IMR-90 (cell line): ENCODE measurements around the gene CDH16. TPM values are rescaled to one million over a fixed set of nuclear protein-coding genes. Genes with fewer than 3 reads are reported as not detected.

ENCODE experiments used
- ATAC-seq: fragments of 200-7000 bp; cut with Tn5 transposase; 2 replicates; pipeline ENCODE4 v1.9.1; 2020; ENCODE audit warnings: low read depth, mild to moderate bottlenecking, moderate library complexity
- BruUV-seq: library from RNA; stranded (reverse); fragments of 400-500 nt; replicated peaks from 2 replicates; lab custom pipeline; 2021; lab: Mats Ljungman, UMichigan
- CTCF ChIA-PET: fragments of 300-600 bp; formaldehyde crosslinking; extraction: SDS; loops from one replicate; lab custom pipeline; 2021; ENCODE audit warnings: antibody characterized with exemption; lab: Yijun Ruan, JAX
- POLR2A ChIA-PET: fragments of 300-600 bp; sonication (Branson Sonifier 250); formaldehyde crosslinking; loops from one replicate; lab custom pipeline; 2022; ENCODE audit warnings: antibody characterized with exemption; ENCODE audit not compliant: unreplicated experiment; lab: Charles Lee
- DNase-seq: peaks from one replicate; pipeline ENCODE4 v3.0.0; 2013
- H2AFZ ChIP-seq: replicated peaks from 2 replicates; pipeline ENCODE3; 2013; ENCODE audit warnings: low read length, mild to moderate bottlenecking; ENCODE audit not compliant: poor library complexity
- H2AK5ac ChIP-seq: 2 replicates; pipeline ENCODE4 v1.6.1; 2013; ENCODE audit warnings: low read depth, low read length, inconsistent platforms
- H2AK9ac ChIP-seq: replicated peaks from 2 replicates; pipeline ENCODE3; 2013; ENCODE audit warnings: mild to moderate bottlenecking, low read depth, low read length, moderate library complexity; ENCODE audit not compliant: poor library complexity
- H2BK120ac ChIP-seq: 2 replicates; pipeline ENCODE4 v1.6.1; 2013; ENCODE audit warnings: low read depth, low read length, inconsistent platforms
- H2BK15ac ChIP-seq: 3 replicates; pipeline ENCODE4 v1.6.1; 2013; ENCODE audit warnings: low read depth, low read length, inconsistent platforms
- H2BK20ac ChIP-seq: 2 replicates; pipeline ENCODE4 v1.6.1; 2013; ENCODE audit warnings: low read depth, mild to moderate bottlenecking, inconsistent platforms, low read length, moderate library complexity
- H2BK5ac ChIP-seq: 2 replicates; pipeline ENCODE4 v1.6.1; 2013; ENCODE audit warnings: mild to moderate bottlenecking, low read depth, low read length, inconsistent platforms; ENCODE audit not compliant: poor library complexity, severe bottlenecking
- H3K14ac ChIP-seq: replicated peaks from 2 replicates; pipeline ENCODE4 v1.6.1; 2013; ENCODE audit warnings: low read depth, low read length, inconsistent platforms
- H3K18ac ChIP-seq: 2 replicates; pipeline ENCODE4 v1.6.1; 2013; ENCODE audit warnings: low read depth, low read length, control low read depth
- H3K23ac ChIP-seq: 2 replicates; pipeline ENCODE4 v1.6.1; 2013; ENCODE audit warnings: low read depth, low read length, inconsistent platforms
- H3K27ac ChIP-seq: 2 replicates; pipeline ENCODE4 v1.5.1; 2013; ENCODE audit warnings: mild to moderate bottlenecking, control low read depth, low read length; ENCODE audit not compliant: insufficient read depth
- H3K27me3 ChIP-seq: 2 replicates; pipeline ENCODE4 v1.6.1; 2013; ENCODE audit warnings: low read length; ENCODE audit not compliant: control insufficient read depth, insufficient read depth
- H3K36me3 ChIP-seq: 2 replicates; pipeline ENCODE4 v1.6.1; 2013; ENCODE audit warnings: low read length, mixed read lengths; ENCODE audit not compliant: control insufficient read depth, insufficient read depth
- H3K4ac ChIP-seq: 2 replicates; pipeline ENCODE4 v1.6.1; 2013; ENCODE audit warnings: low read depth, low read length, inconsistent platforms
- H3K4me1 ChIP-seq: 2 replicates; pipeline ENCODE4 v1.6.1; 2013; ENCODE audit warnings: low read length, mixed read lengths; ENCODE audit not compliant: control insufficient read depth, insufficient read depth
- H3K4me2 ChIP-seq: 2 replicates; pipeline ENCODE4 v1.6.1; 2013; ENCODE audit warnings: low read depth, mild to moderate bottlenecking, control low read depth, low read length, moderate library complexity
- H3K4me3 ChIP-seq: 2 replicates; pipeline ENCODE4 v1.5.1; 2013; ENCODE audit warnings: low read depth, mild to moderate bottlenecking, control low read depth, low read length, moderate library complexity; ENCODE audit not compliant: insufficient read depth
- H3K56ac ChIP-seq: 2 replicates; pipeline ENCODE4 v1.6.1; 2013; ENCODE audit warnings: low read length, inconsistent platforms; ENCODE audit not compliant: insufficient read depth; ENCODE audit errors: extremely low read depth
- H3K79me1 ChIP-seq, 2 experiments: 2 replicates each; pipeline ENCODE4 v1.6.1; 2013; ENCODE audit warnings: low read length in 2 of 2, inconsistent platforms in 1 of 2, low read depth in 1 of 2
- H3K9ac ChIP-seq: 2 replicates; pipeline ENCODE4 v1.6.1; 2013; ENCODE audit warnings: low read depth, low read length, control low read depth
- H3K9me1 ChIP-seq: 2 replicates; pipeline ENCODE4 v1.6.1; 2013; ENCODE audit warnings: low read length, inconsistent platforms; ENCODE audit not compliant: insufficient read depth
- H3K9me3 ChIP-seq: 2 replicates; pipeline ENCODE4 v1.6.1; 2013; ENCODE audit warnings: low read length; ENCODE audit not compliant: control insufficient read depth, insufficient read depth
- H4K20me1 ChIP-seq: 2 replicates; pipeline ENCODE4 v1.6.1; 2013; ENCODE audit warnings: low read length, inconsistent platforms; ENCODE audit not compliant: insufficient read depth
- H4K5ac ChIP-seq: 2 replicates; pipeline ENCODE4 v1.6.1; 2013; ENCODE audit warnings: mild to moderate bottlenecking, low read depth, low read length, control low read depth
- H4K8ac ChIP-seq, 2 experiments: 2 replicates each; pipeline ENCODE4 v1.6.1; 2013; ENCODE audit warnings: low read depth in 2 of 2, low read length in 2 of 2, control low read depth in 1 of 2, inconsistent platforms in 1 of 2
- H4K91ac ChIP-seq: 2 replicates; pipeline ENCODE4 v1.6.1; 2013; ENCODE audit warnings: low read depth, low read length, inconsistent platforms; ENCODE audit not compliant: insufficient read depth
- BHLHE40 ChIP-seq: fragments of 150-350 bp; IDR thresholded peaks from 2 replicates; pipeline ENCODE4 v1.6.1; 2016; ENCODE audit warnings: mild to moderate bottlenecking, low read depth, low read length
- CEBPB ChIP-seq: IDR thresholded peaks from 2 replicates; pipeline ENCODE4 v1.6.1; 2012; ENCODE audit warnings: low read depth, low read length, improper control_type of control experiment
- CTCF ChIP-seq: conservative IDR thresholded peaks from 2 replicates; pipeline ENCODE4 v1.5.1; 2012; ENCODE audit warnings: mild to moderate bottlenecking, low read depth, low read length, improper control_type of control experiment
- ELK1 ChIP-seq: fragments of 150-350 bp; IDR thresholded peaks from 2 replicates; pipeline ENCODE4 v1.6.1; 2016; ENCODE audit warnings: low read depth, mild to moderate bottlenecking, low read length, moderate library complexity, borderline replicate concordance
- MAZ ChIP-seq: IDR thresholded peaks from 2 replicates; pipeline ENCODE4 v1.6.1; 2012; ENCODE audit warnings: low read depth, mild to moderate bottlenecking, low read length, improper control_type of control experiment, moderate library complexity, borderline replicate concordance
- NFE2L2 ChIP-seq: fragments of 150-350 bp; IDR thresholded peaks from 2 replicates; pipeline ENCODE4 v1.6.1; 2016; ENCODE audit warnings: low read depth, mild to moderate bottlenecking, low read length
- WGBS, 2 experiments: methylation state at CpG; one replicate each; pipeline versions ENCODE4 v1.1.5 to v1.1.7; 2013; ENCODE audit warnings: missing lambda C conversion rate in 2 of 2; ENCODE audit not compliant: insufficient read length in 1 of 2; ENCODE audit errors: extremely low coverage in 2 of 2; 5-methylcytosine and 5-hydroxymethylcytosine counted together
- dilution Hi-C: fragments of 300-500 bp; cut with HindIII; formaldehyde crosslinking; loops from one replicate; pipeline ENCODE4 v1.14.3; 2018; ENCODE audit warnings: low sequenced_read_pairs; ENCODE audit not compliant: unreplicated experiment
- in situ Hi-C: fragments of 300-500 bp; cut with MboI; formaldehyde crosslinking; loops from 3 replicates; pipeline ENCODE4 v1.14.3; 2019; ENCODE audit warnings: low sequenced_read_pairs, inconsistent platforms, mixed read lengths
- intact Hi-C: fragments of 100-400 bp; cut with micrococcal nuclease; formaldehyde crosslinking; loops from 2 replicates; pipeline ENCODE4 v1.10.0; 2022
- polyA plus RNA-seq, 3 experiments: library from polyadenylated mRNA; depleted of rRNA; stranded (reverse); fragments of >200 nt; gene quantifications; 2 replicates each; pipeline ENCODE4 v1.2.3, GENCODE V29; 2012; ENCODE audit warnings: low replicate concordance in 1 of 3
- total RNA-seq: library from RNA; depleted of rRNA; stranded (reverse); fragments of >200 nt; gene quantifications from 2 replicates; pipeline ENCODE4 v1.2.3, GENCODE V29; 2012

CDH16 gene
- total and polyA plus RNA-seq, 2 of the 4 experiments (the other 2 are of a cell fraction), result not detected

GRCh38 chr16:66919569-66920298 is 1.0 kb upstream of the CDH16 start:
- no peak for DNase-seq

More at GRCh38 chr16:66919569-66920298, 1.0 kb upstream of the CDH16 start:
- Histone ChIP-seq H3K36me3 (no peaks in the 10 kb centered on the region), H3K9me1 (no peaks in the 10 kb centered on the region), H3K18ac (no peak overlapping the region), H3K4me2 (no peak overlapping the region), H2AFZ (peak overlapping the region; percentile 5), H2BK15ac (no peak overlapping the region), H4K5ac (no peak overlapping the region), H3K9ac (no peak overlapping the region), H2BK20ac (no peak overlapping the region), H2AK5ac (no peak overlapping the region), H2AK9ac (no peak overlapping the region), H3K14ac (no peak overlapping the region), H3K9me3 (no peaks in the 10 kb centered on the region), H2BK120ac (no peak overlapping the region), H4K91ac (no peak overlapping the region), H4K8ac (no peak overlapping the region), H3K79me1 (no peaks in the 10 kb centered on the region), H3K4ac (no peak overlapping the region), H3K56ac (no peak overlapping the region; the same call in 1 of the 2 replicates), H3K23ac (no peak overlapping the region), H4K20me1 (no peaks in the 10 kb centered on the region), H3K4me3 (no peak overlapping the region), H3K27ac (no peak overlapping the region), H3K27me3 (peaks cover 39% of the 10 kb centered on the region), H3K4me1 (peaks cover 3% of the 10 kb centered on the region), H2BK5ac (no peak overlapping the region)
- CTCF ChIA-PET, result interaction anchor here (1.4 kb wide), 1 partner anchor 9 kb away, joined by 3 read pairs; no protein-coding TSS in a partner anchor
- ATAC-seq, result no peak
- BruUV-seq, result no TSS peak
- TF ChIP-seq CEBPB (no peak), MAZ (no peak), ELK1 (no peak), CTCF (no peak), BHLHE40 (no peak), NFE2L2 (no peak)
- no CpG with 5 or more reads among the region's 5 CpGs for WGBS, 2 experiments
- POLR2A ChIA-PET, result no interaction called here
- in situ Hi-C loops, result no loop called here
- dilution Hi-C loops, result no loop called here
- intact Hi-C loops, result no loop called here
